Activated CD8-positive, alpha-beta T cell treated with anti-CD3 and anti-CD28 coated beads for 36 hours (primary cell): ENCODE measurements around the gene MAN1A2. TPM values are rescaled to one million over a fixed set of nuclear protein-coding genes. Genes with fewer than 3 reads are reported as not detected.
A peak's percentile ranks its signal among the peaks of the same experiment; 100 is the strongest.

ENCODE experiments used
- ATAC-seq: fragments of 200-7000 bp; cut with Tn5 transposase; one replicate; pipeline ENCODE4 v1.10.0; 2021; ENCODE audit warnings: mild to moderate bottlenecking, moderate library complexity
- CTCF ChIA-PET: fragments of 350-600 bp; sonication (Branson Sonifier 250); formaldehyde crosslinking; loops from one replicate; lab custom pipeline; 2021; ENCODE audit warnings: antibody characterized with exemption; lab: Charles Lee
- POLR2A ChIA-PET: fragments of 350-600 bp; sonication (Branson Sonifier 250); formaldehyde crosslinking; loops from one replicate; lab custom pipeline; 2021; ENCODE audit warnings: antibody characterized with exemption; lab: Charles Lee
- DNase-seq: peaks from one replicate; pipeline ENCODE4 v3.0.0-alpha.2; 2020
- H3K27ac Mint-ChIP-seq: one replicate; pipeline ENCODE4 v1.8.0; 2021; ENCODE audit warnings: mild to moderate bottlenecking, mixed read lengths
- H3K27me3 Mint-ChIP-seq: one replicate; pipeline ENCODE4 v1.8.0; 2021; ENCODE audit warnings: mixed read lengths
- H3K36me3 Mint-ChIP-seq: one replicate; pipeline ENCODE4 v1.8.0; 2021; ENCODE audit warnings: low read depth, mixed read lengths
- H3K4me1 Mint-ChIP-seq: one replicate; pipeline ENCODE4 v1.8.0; 2021; ENCODE audit warnings: low read depth, mixed read lengths
- H3K4me3 Mint-ChIP-seq: one replicate; pipeline ENCODE4 v1.8.0; 2021; ENCODE audit warnings: mild to moderate bottlenecking, moderate library complexity, mixed read lengths
- H3K9me3 Mint-ChIP-seq: one replicate; pipeline ENCODE4 v1.8.0; 2021; ENCODE audit warnings: mixed read lengths
- CTCF ChIP-seq: fragments of 200-600 bp; IDR thresholded peaks from one replicate; pipeline ENCODE4 v1.8.0; 2022; ENCODE audit warnings: antibody characterized with exemption, mild to moderate bottlenecking
- intact Hi-C: fragments of 100-400 bp; cut with micrococcal nuclease; formaldehyde crosslinking; loops from one replicate; pipeline ENCODE4 v1.10.0; 2022
- total RNA-seq, 2 experiments: library from RNA; stranded (reverse); gene quantifications; one replicate each; pipeline ENCODE4 v1.2.3, GENCODE V29; 2021

MAN1A2 gene
- total RNA-seq, 2 experiments from 2014 or later: 18.3 to 21.1 TPM

DNA sequence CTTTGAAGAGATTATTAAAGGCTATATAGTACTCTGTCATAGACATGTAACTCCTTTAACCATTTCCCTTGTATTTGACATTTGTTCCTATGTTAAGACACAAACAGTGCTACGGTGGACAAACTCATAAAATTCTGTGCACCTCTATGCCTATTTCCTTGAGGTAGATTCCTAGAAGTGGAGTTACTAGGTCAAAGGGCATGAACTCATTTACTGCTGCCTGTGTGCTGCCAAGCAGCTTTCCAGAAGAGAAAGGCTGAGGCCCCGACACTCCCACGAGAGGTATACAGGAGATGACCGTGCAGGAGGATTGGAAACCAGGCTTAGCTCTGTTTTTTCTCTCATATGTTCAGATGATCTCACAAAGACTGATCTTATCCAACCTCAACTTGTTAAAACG lies 204.2 kb downstream of the MAN1A2 start:
- no peak for ATAC-seq
- TF ChIP-seq CTCF: no peak
- ChIA-PET CTCF (interaction anchor here (1.3 to 1.4 kb wide), 2 partner anchors 9 to 18 kb away, joined by 3 to 4 read pairs; no protein-coding TSS in a partner anchor), POLR2A (interaction anchor here (1.4 kb wide), 1 partner anchor 31 kb away, joined by 4 read pairs; no protein-coding TSS in a partner anchor)
- no peaks in the 10 kb centered on the region for H3K9me3 Mint-ChIP-seq
- DNase-seq: no peak
- no peak overlapping the region for H3K4me3 Mint-ChIP-seq
- intact Hi-C loops: no loop called here
- H3K27me3 Mint-ChIP-seq: no peaks in the 10 kb centered on the region
- no peak overlapping the region for H3K27ac Mint-ChIP-seq
- peaks cover 16% of the 10 kb centered on the region for H3K4me1 Mint-ChIP-seq
- H3K36me3 Mint-ChIP-seq: no peaks in the 10 kb centered on the region

DNA sequence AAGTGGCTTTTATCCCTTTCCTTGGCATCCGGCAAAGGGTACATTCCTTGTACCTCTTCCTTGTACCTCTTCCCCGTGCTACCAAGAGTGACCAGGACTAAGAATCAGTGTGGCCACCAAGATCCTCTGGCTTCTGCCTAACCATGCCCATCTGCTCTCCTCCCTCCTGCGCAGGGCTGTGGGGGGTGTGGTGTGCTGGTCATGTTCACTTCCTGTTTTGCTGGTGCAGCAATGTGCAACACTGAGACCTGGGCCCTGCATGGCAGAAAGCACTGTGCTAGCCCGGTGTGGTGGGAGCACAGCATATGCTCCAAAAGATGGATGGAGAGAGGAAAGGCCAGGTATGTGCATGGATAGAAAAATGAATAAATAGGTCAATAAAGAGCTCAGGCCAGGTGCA lies 205.3 kb downstream of the MAN1A2 start:
- ATAC-seq (peak; percentile 71), DNase-seq (peak; percentile 36)
- POLR2A ChIA-PET: no interaction called here
- CTCF ChIA-PET: interaction anchor here (0.9 to 2.6 kb wide), 2 partner anchors 38 to 182 kb away, joined by 3 to 14 read pairs; no protein-coding TSS in a partner anchor
- H3K4me3 Mint-ChIP-seq: no peak overlapping the region
- peaks cover 16% of the 10 kb centered on the region for H3K4me1 Mint-ChIP-seq
- no peak for TF ChIP-seq CTCF
- H3K36me3 Mint-ChIP-seq: no peaks in the 10 kb centered on the region
- H3K9me3 Mint-ChIP-seq: no peaks in the 10 kb centered on the region
- H3K27me3 Mint-ChIP-seq: no peaks in the 10 kb centered on the region
- H3K27ac Mint-ChIP-seq: no peak overlapping the region
- intact Hi-C loops: no loop called here

DNA sequence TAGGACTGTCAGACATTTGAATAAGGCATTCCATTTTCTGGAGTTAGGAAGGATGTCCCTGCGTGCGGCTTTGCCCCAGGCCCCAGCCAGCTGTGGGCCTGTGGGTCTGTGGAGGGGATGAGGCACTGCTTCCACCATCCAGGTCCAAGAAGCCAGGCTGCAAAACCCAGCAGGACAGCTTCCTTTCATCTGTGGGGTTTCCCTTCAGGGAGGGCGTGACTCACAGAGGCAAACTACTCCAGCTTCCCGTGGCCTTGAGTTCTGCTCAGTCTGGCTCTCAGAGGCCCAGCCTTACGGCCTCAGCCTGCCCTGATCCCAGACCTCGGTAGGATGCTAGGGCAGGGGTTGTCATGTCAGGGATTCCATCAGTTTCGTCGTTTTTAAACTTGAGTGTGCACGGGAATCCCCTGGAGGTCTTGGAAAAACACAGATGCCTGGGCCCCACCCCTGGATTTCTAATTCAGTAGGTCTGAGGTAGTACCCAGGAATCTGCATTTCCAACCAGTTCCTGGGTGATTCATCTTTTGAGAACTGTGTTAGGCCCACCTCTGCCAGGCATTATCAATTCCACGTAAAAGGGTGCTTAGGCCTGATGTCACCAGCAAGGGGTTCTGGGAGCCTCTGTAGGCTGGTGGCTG lies 206.3 kb downstream of the MAN1A2 start:
- H3K27ac Mint-ChIP-seq: no peak overlapping the region
- no peak overlapping the region for H3K4me3 Mint-ChIP-seq
- H3K27me3 Mint-ChIP-seq: no peaks in the 10 kb centered on the region
- no peaks in the 10 kb centered on the region for H3K9me3 Mint-ChIP-seq
- DNase-seq (peak; percentile 23), ATAC-seq (peak; percentile 69)
- H3K36me3 Mint-ChIP-seq: no peaks in the 10 kb centered on the region
- ChIA-PET CTCF (interaction anchor here (1.7 to 2.6 kb wide), 2 partner anchors 39 to 137 kb away, joined by 5 to 14 read pairs; no protein-coding TSS in a partner anchor), POLR2A (no interaction called here)
- no peak for TF ChIP-seq CTCF
- intact Hi-C loops: no loop called here
- peaks cover 16% of the 10 kb centered on the region for H3K4me1 Mint-ChIP-seq

GRCh38 chr1:117574161-117574835 lies 207.0 kb downstream of the MAN1A2 start:
- ATAC-seq (no peak), DNase-seq (no peak)
- Mint-ChIP-seq H3K27me3 (no peaks in the 10 kb centered on the region), H3K9me3 (no peaks in the 10 kb centered on the region), H3K36me3 (no peaks in the 10 kb centered on the region), H3K4me1 (peaks cover 16% of the 10 kb centered on the region), H3K27ac (no peak overlapping the region), H3K4me3 (no peak overlapping the region)
- intact Hi-C loops: no loop called here
- POLR2A ChIA-PET: no interaction called here
- CTCF ChIA-PET: interaction anchor here (1.7 to 2.6 kb wide), 2 partner anchors 39 to 137 kb away, joined by 5 to 14 read pairs; no protein-coding TSS in a partner anchor
- no peak for TF ChIP-seq CTCF
